AG10803 (cell line): ENCODE results near the gene DCAF11.

Experiments
- DNase-seq: peaks from one replicate; pipeline ENCODE4 v3.0.0; 2010; ENCODE audit warnings: low read depth
- H3K4me3 ChIP-seq: 2 replicates; pipeline ENCODE4 v1.5.1; 2011; ENCODE audit warnings: mild to moderate bottlenecking, low read length, control low read depth
- TF ChIP-seq, protein P1 (sequence below): conservative IDR thresholded peaks from 2 replicates; pipeline ENCODE4 v1.5.1; 2011; ENCODE audit warnings: mild to moderate bottlenecking, low read length, control low read depth, inconsistent platforms

Gene DCAF11

GRCh38 chr14:24156840-24157239, 42.3 kb downstream of the DCAF11 start:
- TF ChIP-seq, protein P1, sequence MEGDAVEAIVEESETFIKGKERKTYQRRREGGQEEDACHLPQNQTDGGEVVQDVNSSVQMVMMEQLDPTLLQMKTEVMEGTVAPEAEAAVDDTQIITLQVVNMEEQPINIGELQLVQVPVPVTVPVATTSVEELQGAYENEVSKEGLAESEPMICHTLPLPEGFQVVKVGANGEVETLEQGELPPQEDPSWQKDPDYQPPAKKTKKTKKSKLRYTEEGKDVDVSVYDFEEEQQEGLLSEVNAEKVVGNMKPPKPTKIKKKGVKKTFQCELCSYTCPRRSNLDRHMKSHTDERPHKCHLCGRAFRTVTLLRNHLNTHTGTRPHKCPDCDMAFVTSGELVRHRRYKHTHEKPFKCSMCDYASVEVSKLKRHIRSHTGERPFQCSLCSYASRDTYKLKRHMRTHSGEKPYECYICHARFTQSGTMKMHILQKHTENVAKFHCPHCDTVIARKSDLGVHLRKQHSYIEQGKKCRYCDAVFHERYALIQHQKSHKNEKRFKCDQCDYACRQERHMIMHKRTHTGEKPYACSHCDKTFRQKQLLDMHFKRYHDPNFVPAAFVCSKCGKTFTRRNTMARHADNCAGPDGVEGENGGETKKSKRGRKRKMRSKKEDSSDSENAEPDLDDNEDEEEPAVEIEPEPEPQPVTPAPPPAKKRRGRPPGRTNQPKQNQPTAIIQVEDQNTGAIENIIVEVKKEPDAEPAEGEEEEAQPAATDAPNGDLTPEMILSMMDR = no peak
- DNase-seq = no peak
- no peak overlapping the region for H3K4me3 ChIP-seq

- no peak for DNase-seq
- no peak overlapping the region for H3K4me3 ChIP-seq
- TF ChIP-seq, protein P1 = no peak
Observed at GRCh38 chr14:24157331-24157730, 42.8 kb downstream of the DCAF11 start.

DNA sequence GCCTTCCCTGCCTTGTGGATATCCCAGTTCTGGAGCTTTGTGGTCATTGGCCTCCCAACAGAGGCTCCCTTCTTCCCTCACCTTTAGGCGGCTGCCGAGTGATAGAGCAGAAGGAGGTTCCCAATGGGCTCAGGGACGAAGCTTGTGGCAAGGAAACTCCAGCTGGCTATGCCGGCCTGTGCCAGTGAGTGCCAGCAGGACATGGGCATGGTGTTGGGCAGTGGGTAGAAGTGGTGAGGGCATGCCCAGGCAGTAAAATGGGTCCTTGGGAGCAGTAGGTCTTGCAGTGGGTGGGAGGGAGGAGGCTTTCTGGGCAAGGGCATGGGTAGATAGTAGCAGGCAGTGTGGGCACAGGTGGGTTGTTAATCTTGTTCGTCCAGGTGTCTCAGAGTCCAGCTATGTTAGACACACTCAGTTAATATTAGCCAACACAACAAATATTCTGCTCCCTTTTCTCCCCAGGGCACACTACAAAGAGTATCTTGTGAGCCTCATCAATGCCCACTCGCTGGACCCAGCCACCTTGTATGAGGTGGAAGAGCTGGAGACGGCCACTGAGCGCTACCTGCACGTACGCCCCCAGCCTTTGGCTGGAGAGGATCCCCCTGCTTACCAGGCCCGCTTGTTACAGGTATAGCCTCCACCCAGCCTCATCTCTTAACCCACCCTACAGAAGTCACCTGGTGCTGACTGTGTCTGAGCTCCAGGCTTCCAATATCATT, 45.4 kb downstream of the DCAF11 start:
- TF ChIP-seq, protein P1 = no peak
- DNase-seq = no peak
- no peak overlapping the region for H3K4me3 ChIP-seq

DNA sequence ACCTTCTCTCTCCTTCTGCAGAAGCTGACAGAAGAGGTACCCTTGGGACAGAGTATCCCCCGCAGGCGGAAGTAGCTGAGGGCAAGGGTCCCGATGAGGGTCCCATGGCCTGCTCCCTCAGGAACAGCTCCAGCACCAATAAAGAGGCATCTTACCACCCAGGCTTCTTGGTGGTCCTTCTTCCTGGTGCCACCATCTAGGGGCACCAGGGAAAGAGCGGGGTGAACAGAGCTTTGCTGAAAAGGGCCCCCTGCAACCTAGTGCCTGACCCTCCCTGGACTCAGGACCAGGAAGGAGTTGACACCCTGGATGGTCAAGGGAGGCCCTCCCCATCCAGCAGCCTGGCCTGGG, 45.9 kb downstream of the DCAF11 start:
- DNase-seq = no peak
- TF ChIP-seq, protein P1 = no peak
- H3K4me3 ChIP-seq = no peak overlapping the region

DNA sequence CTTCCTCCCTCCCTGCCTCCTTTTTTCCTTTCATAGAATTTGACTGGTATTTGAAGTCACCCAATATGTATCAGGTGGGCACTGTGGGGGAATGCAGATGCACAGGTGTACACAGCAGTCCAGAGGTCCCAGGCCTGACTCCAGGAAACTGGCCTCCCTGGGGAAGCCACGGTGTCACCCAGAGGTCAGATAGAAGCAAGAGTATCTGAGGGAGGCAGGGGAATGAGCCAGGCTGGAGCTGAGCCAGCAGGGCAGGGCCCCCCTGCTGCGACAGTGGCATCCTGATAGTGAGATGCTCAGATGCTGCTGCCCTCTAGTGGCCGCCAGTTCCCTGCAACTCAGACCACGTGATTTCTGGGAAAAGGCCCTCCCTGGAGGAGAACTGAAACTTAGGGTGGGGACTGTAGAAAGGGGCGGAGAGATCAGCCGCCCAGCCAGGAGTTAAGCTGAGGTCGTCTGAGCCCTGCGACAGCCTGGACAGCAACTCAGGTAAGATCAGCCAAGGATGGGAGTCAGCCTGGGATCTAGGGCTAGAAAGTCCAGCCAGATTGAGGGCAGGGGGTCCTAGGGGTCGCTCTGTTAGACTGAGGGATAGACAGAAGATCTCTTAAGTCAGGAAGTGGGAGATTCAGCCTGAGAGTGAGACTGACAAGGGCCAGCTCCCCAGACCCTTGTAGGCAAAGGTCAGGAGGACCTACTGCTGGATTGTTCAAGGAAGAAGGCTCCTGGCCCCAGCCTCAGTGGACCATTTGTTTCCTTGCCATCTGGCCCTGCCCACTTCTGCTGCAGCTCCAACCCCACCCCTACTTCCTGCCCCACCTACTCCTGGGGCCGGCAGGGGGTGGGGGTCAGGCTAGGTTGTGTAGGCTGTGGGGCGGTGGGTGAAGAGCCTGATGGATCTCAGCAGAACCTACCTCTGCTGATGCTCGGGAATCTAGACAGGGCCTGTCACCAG, 46.5 kb downstream of the DCAF11 start, which contains the start of gene IRF9:
Gene IRF9, plus strand, starts transcription at position 416 of the 955 bp plus-strand sequence. CDS start 880 bp downstream, outside the sequence.
- DNase-seq = peak; percentile 92
- TF ChIP-seq, protein P1 = peak; percentile 89
- peak within 1 kb of the TSS; percentile 98 for H3K4me3 ChIP-seq

- peak overlapping the region; percentile 98 for H3K4me3 ChIP-seq
- DNase-seq = peak; percentile 26
- TF ChIP-seq, protein P1 = no peak
Observed at GRCh38 chr14:24162093-24162492, 47.5 kb downstream of the DCAF11 start.

DNA sequence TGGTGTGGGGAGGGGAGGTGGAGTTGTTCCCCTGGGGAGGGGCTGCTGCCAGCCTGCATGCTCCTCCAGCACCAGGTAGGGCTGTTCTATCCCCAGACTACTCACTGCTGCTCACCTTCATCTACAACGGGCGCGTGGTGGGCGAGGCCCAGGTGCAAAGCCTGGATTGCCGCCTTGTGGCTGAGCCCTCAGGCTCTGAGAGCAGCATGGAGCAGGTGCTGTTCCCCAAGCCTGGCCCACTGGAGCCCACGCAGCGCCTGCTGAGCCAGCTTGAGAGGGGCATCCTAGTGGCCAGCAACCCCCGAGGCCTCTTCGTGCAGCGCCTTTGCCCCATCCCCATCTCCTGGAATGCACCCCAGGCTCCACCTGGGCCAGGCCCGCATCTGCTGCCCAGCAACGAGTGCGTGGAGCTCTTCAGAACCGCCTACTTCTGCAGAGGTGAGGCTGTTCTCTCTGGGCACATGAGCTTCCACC, 50.0 kb downstream of the DCAF11 start:
- DNase-seq = no peak
- TF ChIP-seq, protein P1 = no peak
- H3K4me3 ChIP-seq = no peak overlapping the region
